ENCODE results near the gene NEU4. TPM values are rescaled to one million over a fixed set of nuclear protein-coding genes. Genes with fewer than 3 reads are reported as not detected.

NEU4 gene
- total and polyA plus RNA-seq, 2 of the 4 experiments (the other 2 are of a cell fraction) = not detected

GRCh38 chr2:241799522-241800197 lies 9.3 kb upstream of the NEU4 start:
- TF ChIP-seq MAFK (IDR thresholded peaks at IDR 0.05; ENCODE audit: low read depth, low read length) (no peak), FOS (IDR thresholded peaks at IDR 0.05; ENCODE audit: low read depth, low read length) (no peak), CEBPB (IDR thresholded peaks at IDR 0.05; ENCODE audit: low read depth, low read length) (no peak), ELK1 (IDR thresholded peaks at IDR 0.05; ENCODE audit: borderline replicate concordance, low read depth, low read length) (no peak), CHD1 (IDR thresholded peaks at IDR 0.05; ENCODE audit: low read depth, low read length) (no peak), MAZ (IDR thresholded peaks at IDR 0.05; ENCODE audit: borderline replicate concordance, low read depth, low read length) (no peak), MXI1 (IDR thresholded peaks at IDR 0.05; ENCODE audit: borderline replicate concordance, low read depth, low read length) (no peak), RCOR1 (IDR thresholded peaks at IDR 0.05; ENCODE audit: insufficient replicate concordance, low read length) (no peak), NFE2L2 (IDR thresholded peaks at IDR 0.05; ENCODE audit: low read depth, low read length) (no peak), POLR2A (IDR thresholded peaks at IDR 0.05; ENCODE audit: low read depth, low read length) (no peak), BHLHE40 (IDR thresholded peaks at IDR 0.05; ENCODE audit: low read depth, low read length) (no peak), RAD21 (IDR thresholded peaks at IDR 0.05; ENCODE audit: low read length) (no peak)

More at GRCh38 chr2:241799522-241800197, 9.3 kb upstream of the NEU4 start:
- Histone ChIP-seq H3K4me2 (ENCODE audit: low read depth, low read length) (no peak overlapping the region), H3K36me3 (ENCODE audit: control insufficient read depth, insufficient read depth, low read length) (no peaks in the 10 kb centered on the region), H4K20me1 (ENCODE audit: insufficient read depth, low read length) (no peaks in the 10 kb centered on the region; the same call in 1 of the 2 replicates), H2BK120ac (ENCODE audit: low read depth, low read length) (no peak overlapping the region), H2BK5ac (ENCODE audit: low read depth, low read length, poor library complexity, severe bottlenecking) (no peak overlapping the region), H4K5ac (ENCODE audit: low read depth, low read length) (no peak overlapping the region), H4K91ac (ENCODE audit: insufficient read depth, low read depth, low read length) (no peak overlapping the region), H2BK15ac (ENCODE audit: low read depth, low read length) (no peak overlapping the region), H3K79me1 (ENCODE audit: low read depth in 1 of 2, low read length in 2 of 2) (no peaks in the 10 kb centered on the region), H2AK9ac (replicated peaks; ENCODE audit: low read depth, low read length, poor library complexity) (no peak overlapping the region), H3K23ac (ENCODE audit: low read depth, low read length) (no peak overlapping the region), H3K18ac (ENCODE audit: low read depth, low read length) (no peak overlapping the region), H3K4me3 (ENCODE audit: insufficient read depth, low read depth, low read length) (no peak overlapping the region), H3K4me1 (ENCODE audit: control insufficient read depth, insufficient read depth, low read length) (0 out of 2 replicates have a peak, but pooled peaks cover 3% of the 10 kb centered on the region), H3K9ac (ENCODE audit: low read depth, low read length) (no peak overlapping the region), H3K9me3 (ENCODE audit: control insufficient read depth, insufficient read depth, low read length) (no peaks in the 10 kb centered on the region), H3K4ac (ENCODE audit: low read depth, low read length) (no peak overlapping the region), H3K56ac (ENCODE audit: extremely low read depth, insufficient read depth, low read length) (no peak overlapping the region), H2BK20ac (ENCODE audit: low read depth, low read length) (no peak overlapping the region), H3K27me3 (ENCODE audit: control insufficient read depth, insufficient read depth, low read length) (peaks cover 30% of the 10 kb centered on the region), H3K14ac (replicated peaks; ENCODE audit: low read depth, low read length) (no peak overlapping the region), H3K9me1 (ENCODE audit: insufficient read depth, low read length) (no peaks in the 10 kb centered on the region; the same call in 1 of the 2 replicates), H3K27ac (ENCODE audit: insufficient read depth, low read length) (no peak overlapping the region), H2AK5ac (ENCODE audit: low read depth, low read length) (no peak overlapping the region), H4K8ac (ENCODE audit: low read depth in 2 of 2, low read length in 2 of 2) (no peak overlapping the region), H2AFZ (replicated peaks; ENCODE audit: low read length, poor library complexity) (no peak overlapping the region)
- intact Hi-C loops (cut with micrococcal nuclease) (no loop called here), in situ Hi-C loops (cut with MboI; ENCODE audit: low sequenced_read_pairs) (no loop called here), dilution Hi-C loops (cut with HindIII; ENCODE audit: low sequenced_read_pairs, unreplicated experiment) (no loop called here)
- WGBS, 2 experiments (ENCODE audit: extremely low coverage in 2 of 2, insufficient read length in 1 of 2) = 72% methylated on average over 4 of the region's 10 CpGs; no CpG with 5 or more reads in 1 of the 2 experiments
- no peak for ATAC-seq (ENCODE audit: low read depth)
- no TSS peak for BruUV-seq (replicated peaks)
- no peak for DNase-seq
- ChIA-PET POLR2A (ENCODE audit: unreplicated experiment) (no interaction called here), CTCF (no interaction called here)
